GM18511 (cell line): ENCODE results near the gene TRIO.

ENCODE experiments used
- ATAC-seq: cut with Tn5 transposase; IDR thresholded peaks from one replicate; pipeline ENCODE4 v1.9.1; 2021; ENCODE audit warnings: mild to moderate bottlenecking, moderate library complexity; ENCODE audit not compliant: unreplicated experiment

The TRIO gene

DNA sequence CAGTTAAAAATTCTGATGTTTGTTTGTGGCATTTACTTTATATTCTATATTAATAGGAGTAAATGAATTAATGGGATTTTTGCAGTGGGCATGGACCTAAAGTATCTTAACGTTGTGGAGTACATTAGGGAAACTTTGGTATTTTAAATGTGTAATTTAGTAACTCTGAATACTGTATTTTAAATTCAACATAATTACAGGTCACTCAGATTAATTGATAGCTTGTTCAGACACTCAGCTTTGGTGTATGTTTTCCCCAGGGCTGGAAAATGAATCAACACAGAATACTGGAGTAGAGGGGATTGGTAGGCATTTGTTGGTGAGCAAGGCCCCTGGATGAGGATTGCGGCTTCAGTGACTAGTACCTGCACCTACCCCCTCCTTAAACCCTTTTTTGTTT lies 117.5 kb downstream of the TRIO start:
- no peak for ATAC-seq

- no peak for ATAC-seq
Measured at GRCh38 chr5:14261235-14261634, 118.1 kb downstream of the TRIO start.

DNA sequence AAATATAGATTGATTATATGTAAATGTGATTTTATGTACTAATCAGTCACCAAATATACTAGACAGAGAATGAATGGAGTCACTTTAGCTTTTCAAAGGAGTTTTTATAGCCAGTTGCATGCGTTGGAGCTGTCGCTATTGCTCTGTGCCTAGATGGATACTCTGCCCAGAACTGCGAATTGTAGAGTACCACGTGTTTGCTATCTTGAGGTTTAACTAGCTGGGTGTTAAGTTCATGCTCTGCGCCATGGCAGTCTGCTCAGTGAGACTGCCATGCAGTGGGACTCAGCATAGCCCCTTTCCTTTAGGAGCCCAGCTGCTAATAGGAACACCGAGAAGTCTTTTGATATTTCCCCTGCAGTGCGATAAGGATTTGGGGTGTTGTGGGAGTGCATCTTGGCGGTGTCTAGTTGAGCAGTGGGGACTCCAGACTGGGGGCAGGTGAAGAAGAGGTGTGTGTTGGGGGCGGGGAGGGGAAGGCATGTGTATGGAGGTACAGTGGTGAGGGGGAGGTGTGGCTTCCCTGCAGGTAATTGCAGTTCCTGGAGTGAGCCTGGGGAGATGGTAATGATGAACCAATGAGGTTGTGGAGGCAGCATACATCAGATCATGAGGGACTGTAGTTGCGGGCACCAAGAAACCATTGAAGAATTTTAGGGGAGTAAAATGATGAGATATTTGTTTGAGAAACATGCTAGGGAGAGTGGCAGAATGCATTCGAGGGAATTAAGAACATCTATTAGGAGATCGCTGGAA lies 118.9 kb downstream of the TRIO start:
- no peak for ATAC-seq

- ATAC-seq, result no peak
Measured at GRCh38 chr5:14263113-14263512, 120.0 kb downstream of the TRIO start.

GRCh38 chr5:14263699-14264098 lies 120.6 kb downstream of the TRIO start:
- no peak for ATAC-seq

GRCh38 chr5:14264605-14265316 lies 121.6 kb downstream of the TRIO start:
- peak; percentile 86 for ATAC-seq

DNA sequence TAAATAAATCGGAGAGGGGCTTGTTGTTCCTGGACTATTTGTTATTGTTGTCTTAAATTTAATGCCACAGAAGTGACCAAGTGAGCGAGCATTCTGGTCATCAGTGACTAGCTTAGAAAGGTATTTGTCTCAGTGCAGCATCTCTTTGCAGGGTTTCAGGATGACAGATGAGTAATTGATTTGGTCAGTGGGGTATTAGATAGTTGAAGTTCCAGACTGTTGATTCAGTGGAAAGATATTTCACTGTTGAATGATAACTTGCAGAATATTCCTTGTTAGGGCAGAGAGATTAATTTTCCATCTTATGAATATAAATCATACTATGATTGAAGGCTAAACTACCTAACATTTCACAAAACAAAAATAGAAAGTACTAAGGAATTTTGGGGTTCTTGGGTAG lies 122.4 kb downstream of the TRIO start:
- no peak for ATAC-seq

DNA sequence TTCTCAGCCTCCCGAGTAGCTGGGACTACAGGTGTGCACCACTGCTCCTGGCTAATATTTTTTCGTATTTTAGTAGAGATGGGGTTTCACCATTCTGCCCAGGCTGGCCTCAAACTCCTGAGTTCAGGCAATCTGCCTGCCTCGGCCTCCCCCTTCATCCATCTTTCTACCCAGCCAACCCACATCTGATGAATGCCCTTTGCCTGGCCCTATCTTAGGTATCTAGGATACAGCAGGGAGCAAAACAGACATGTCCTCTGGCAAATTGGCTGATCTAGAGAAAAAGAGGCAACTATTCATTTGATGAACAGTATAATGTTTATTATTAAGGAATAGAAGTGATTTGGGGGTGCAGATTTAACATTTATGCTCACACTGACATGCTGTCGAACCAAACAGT lies 123.0 kb downstream of the TRIO start:
- ATAC-seq, result no peak

- no peak for ATAC-seq
Measured at GRCh38 chr5:14266686-14267085, 123.5 kb downstream of the TRIO start.

- no peak for ATAC-seq
Measured at GRCh38 chr5:14267166-14267838, 124.2 kb downstream of the TRIO start.

GRCh38 chr5:14267991-14268708 lies 125.0 kb downstream of the TRIO start:
- no peak for ATAC-seq

GRCh38 chr5:14268738-14269137 lies 125.6 kb downstream of the TRIO start:
- ATAC-seq, result no peak

DNA sequence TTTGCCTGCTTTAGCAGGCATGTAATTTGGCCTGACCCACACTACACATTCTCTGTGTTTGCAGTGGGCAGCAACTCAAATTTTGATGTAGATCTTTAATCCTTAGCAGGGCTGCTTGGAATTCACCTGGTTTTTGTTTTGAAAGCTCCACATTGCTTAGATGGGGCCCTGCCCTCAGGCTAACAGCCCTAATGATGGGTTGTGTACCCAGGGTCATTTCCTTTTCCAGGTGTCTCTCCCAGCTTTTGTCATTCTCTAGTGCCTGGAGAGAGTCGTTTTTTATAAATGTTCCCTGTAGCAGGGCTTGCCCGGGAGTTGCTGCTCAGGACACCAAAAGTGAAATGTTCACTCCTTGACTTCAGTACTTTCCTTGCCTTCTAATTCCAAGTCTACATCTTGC lies 126.3 kb downstream of the TRIO start:
- no peak for ATAC-seq

DNA sequence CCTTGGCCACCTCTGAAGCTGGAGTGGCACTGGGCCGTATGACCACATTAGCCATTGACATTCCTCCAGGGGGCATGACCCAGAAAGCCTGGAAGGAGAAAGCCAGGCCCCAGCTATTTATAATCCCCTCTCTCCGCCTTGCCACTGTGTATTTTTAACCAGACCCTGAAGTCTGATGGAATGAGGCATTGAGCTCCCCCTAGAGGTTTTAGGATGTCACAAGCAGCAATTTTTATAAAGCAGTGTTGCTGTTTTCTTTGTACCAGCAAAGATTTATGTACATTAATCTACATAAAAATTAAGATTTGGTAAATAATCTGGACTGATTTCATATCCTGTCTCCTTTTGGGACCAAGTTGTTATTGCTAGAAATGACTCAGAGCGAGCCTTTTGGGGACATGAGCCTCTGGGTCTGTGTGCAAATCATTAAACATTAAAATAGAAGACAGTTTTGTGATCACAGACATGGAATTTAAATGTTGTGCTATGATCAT lies 127.1 kb downstream of the TRIO start:
- ATAC-seq, result peak; percentile 67

DNA sequence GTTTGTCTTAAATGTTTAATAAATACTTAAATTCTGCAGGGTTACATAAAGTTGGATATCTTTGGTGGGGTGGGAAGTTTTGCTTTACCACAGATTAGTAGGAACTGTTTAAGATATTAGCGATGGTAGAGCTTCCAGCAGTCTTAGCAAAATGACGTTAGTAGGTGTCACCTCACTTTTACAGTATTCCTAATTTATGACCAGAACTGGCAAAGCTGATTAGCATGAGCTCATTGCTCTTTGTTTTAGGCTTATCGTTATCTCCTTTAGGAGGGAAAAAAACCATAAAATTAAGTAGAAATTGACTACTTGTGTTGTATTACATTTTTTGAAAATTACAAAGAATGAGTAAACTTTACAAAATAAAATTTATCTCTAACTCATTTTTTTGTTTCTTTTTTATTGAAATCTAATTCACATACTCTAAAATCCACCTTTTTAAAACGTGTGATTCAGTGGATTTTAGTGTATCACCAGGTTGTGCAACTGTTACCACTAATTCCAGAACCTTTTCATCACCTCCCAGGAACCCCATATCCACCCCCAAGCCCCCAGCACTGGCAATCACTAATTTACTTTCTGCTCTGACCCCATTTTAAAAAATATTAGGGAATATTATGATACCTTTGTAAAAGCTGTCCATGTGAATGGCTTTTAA lies 129.5 kb downstream of the TRIO start:
- ATAC-seq, result no peak

DNA sequence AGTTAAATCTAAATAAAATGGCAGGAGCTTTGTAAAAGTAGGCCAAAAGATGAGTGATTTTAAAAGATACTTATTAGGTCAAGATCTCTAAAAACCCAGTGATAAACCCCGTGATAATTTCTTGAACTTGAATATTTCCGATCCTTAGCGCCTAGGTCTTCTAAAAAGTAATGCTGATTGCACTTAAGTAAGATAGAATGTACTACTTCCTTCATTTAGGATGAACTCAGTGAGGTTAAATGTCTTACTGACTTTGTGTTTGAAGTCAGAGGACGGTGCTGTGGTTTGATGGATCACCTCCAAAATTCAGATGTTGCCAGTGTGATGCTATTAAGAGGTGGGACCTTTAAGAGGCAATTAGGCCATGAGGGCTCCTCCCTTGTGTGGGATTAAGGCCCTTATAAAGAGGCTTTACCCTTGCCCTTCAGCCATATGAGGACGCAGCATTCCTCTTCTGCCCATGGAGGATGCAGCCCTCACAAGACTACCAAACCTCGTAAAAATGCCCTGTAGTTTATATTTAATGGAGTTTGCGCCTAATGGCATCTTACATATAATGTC lies 130.1 kb downstream of the TRIO start:
- no peak for ATAC-seq

- no peak for ATAC-seq
Measured at GRCh38 chr5:14276380-14276779, 133.2 kb downstream of the TRIO start.

GRCh38 chr5:14277385-14278320 lies 134.5 kb downstream of the TRIO start:
- ATAC-seq, result peak; percentile 61

DNA sequence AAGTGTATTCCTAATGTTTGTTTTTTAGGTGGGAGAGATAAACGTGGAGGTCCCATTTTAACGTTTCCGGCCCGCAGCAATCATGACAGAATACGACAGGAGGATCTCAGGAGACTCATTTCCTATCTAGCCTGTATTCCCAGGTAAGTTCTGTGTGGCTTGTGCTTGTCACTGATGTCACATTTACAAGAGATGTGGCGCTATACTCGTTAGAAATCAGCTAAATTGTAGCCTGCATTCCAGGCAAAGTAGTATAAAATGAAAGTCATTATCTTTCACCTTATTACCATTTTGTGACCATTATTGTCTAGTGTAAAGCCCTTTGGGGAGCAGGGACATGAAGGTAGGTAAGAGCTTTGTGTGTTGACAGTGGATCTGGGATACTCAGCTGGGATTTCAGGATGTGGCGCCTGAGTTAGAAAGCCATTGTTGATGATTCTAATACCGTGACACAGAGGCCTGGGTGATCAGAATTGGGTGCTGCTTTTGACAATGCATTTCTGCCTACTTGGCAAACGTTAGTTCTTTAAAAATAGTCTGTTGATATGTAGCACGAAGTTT lies 137.2 kb downstream of the TRIO start:
- ATAC-seq, result no peak
